H1 (cell line): Measurements from ENCODE around the gene TMEM120B.

Source experiments
- ZNF274 ChIP-seq: IDR thresholded peaks from 2 replicates; pipeline ENCODE4 v1.7.0; 2012; ENCODE audit warnings: low read length, borderline replicate concordance; ENCODE audit errors: extremely low read depth
- TF ChIP-seq, protein P1 (sequence below), 3 experiments: IDR thresholded peaks; 1 replicate in 2 of 3; 2 replicates in 1 of 3; pipeline versions ENCODE4 v1.5.1 to v1.6.1; 2011; ENCODE audit warnings: low read length in 3 of 3, mild to moderate bottlenecking in 3 of 3, inconsistent platforms in 2 of 3, low read depth in 1 of 3, moderate library complexity in 1 of 3; ENCODE audit not compliant: insufficient read depth in 1 of 3; ENCODE audit errors: control extremely low read depth in 1 of 3

DNA sequence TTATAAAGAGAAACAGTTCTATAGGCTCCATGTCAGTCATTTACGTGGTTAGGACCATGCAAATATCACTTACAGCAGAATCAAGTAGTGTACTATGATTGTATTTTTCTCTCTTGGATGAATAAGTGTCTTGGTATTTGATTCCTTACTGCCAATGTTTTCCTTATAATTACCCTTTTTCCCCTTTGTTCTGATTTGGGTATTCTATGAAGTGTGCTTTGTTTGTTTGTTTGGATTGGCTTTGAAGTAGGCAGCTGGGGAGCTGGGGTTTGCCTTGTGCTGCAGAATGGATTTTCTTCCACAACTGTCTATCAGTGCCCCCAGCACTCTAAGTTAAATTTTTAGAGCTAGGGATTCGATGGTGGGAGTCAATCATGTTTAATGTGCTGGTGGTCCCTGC is 12.4 kb downstream of the TMEM120B start:
- no peak for TF ChIP-seq ZNF274
- TF ChIP-seq, protein P1, sequence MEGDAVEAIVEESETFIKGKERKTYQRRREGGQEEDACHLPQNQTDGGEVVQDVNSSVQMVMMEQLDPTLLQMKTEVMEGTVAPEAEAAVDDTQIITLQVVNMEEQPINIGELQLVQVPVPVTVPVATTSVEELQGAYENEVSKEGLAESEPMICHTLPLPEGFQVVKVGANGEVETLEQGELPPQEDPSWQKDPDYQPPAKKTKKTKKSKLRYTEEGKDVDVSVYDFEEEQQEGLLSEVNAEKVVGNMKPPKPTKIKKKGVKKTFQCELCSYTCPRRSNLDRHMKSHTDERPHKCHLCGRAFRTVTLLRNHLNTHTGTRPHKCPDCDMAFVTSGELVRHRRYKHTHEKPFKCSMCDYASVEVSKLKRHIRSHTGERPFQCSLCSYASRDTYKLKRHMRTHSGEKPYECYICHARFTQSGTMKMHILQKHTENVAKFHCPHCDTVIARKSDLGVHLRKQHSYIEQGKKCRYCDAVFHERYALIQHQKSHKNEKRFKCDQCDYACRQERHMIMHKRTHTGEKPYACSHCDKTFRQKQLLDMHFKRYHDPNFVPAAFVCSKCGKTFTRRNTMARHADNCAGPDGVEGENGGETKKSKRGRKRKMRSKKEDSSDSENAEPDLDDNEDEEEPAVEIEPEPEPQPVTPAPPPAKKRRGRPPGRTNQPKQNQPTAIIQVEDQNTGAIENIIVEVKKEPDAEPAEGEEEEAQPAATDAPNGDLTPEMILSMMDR (IDR thresholded peaks at IDR 0.05; ENCODE audit: control extremely low read depth in 1 of 3, insufficient read depth in 1 of 3, low read depth in 1 of 3, low read length in 3 of 3), result no peak
